Stomach (tissue), 9 donors: Measurements from ENCODE around the gene TMEM52. TPM values are rescaled to one million over a fixed set of nuclear protein-coding genes. Genes with fewer than 3 reads are reported as not detected.

ENCODE experiments used
- DNase-seq, 2 donors: peaks; one replicate each; pipeline versions ENCODE4 v3.0.0 to v3.0.0-alpha.2; 2013 to 2019
- H3K27ac ChIP-seq, 5 donors: fragments of 200-600 bp in 4 of 5; sonication (generic) in 4 of 5; one replicate each; pipeline ENCODE4 v1.5.1; 2013 to 2019; ENCODE audit warnings: mild to moderate bottlenecking in 1 of 5, moderate library complexity in 1 of 5
- H3K27me3 ChIP-seq, 3 donors: fragments of 200-600 bp; sonication (generic); one replicate each; pipeline ENCODE4 v1.5.1; 2017 to 2019; ENCODE audit warnings: mixed run types in 1 of 3
- H3K36me3 ChIP-seq, 4 donors: fragments of 200-600 bp; sonication (generic); 1 replicate in 3 of 4; 2 replicates in 1 of 4; pipeline ENCODE4 v1.5.1; 2016 to 2019
- H3K4me1 ChIP-seq, 4 donors: fragments of 200-600 bp; sonication (generic); one replicate each; pipeline ENCODE4 v1.5.1; 2016 to 2019
- H3K4me3 ChIP-seq, 4 donors: fragments of 200-600 bp; sonication (generic) in 3 of 4; one replicate each; pipeline ENCODE4 v1.5.1; 2016 to 2019; ENCODE audit warnings: mild to moderate bottlenecking in 1 of 4
- H3K9me3 ChIP-seq, 4 donors: fragments of 200-600 bp; sonication (generic); one replicate each; pipeline ENCODE4 v1.5.1; 2016 to 2019
- CTCF ChIP-seq, 7 experiments: fragments of 450-650 bp in 4 of 7; fragments of 200-600 bp in 3 of 7; sonication (generic) in 3 of 7; IDR thresholded peaks; one replicate each; pipeline ENCODE4 v1.5.1; 2016 to 2019; ENCODE audit warnings: antibody characterized with exemption in 7 of 7, control low read depth in 2 of 7, mild to moderate bottlenecking in 1 of 7
- EP300 ChIP-seq: sonication (generic); formaldehyde crosslinking; IDR thresholded peaks from one replicate; pipeline ENCODE4 v1.6.1; 2017; ENCODE audit warnings: antibody characterized with exemption
- POLR2A ChIP-seq, 4 donors: fragments of 450-650 bp; IDR thresholded peaks; one replicate each; pipeline ENCODE4 v1.6.1; 2016; ENCODE audit warnings: antibody characterized with exemption in 4 of 4, control low read depth in 2 of 4, mild to moderate bottlenecking in 1 of 4, moderate library complexity in 1 of 4
- POLR2AphosphoS5 ChIP-seq, 3 donors: sonication (generic); formaldehyde crosslinking; IDR thresholded peaks; one replicate each; pipeline ENCODE4 v1.6.1; 2016; ENCODE audit warnings: antibody characterized with exemption in 3 of 3
- WGBS, 5 donors: extraction: QIAGEN DNeasy Blood & Tissue Kit in 3 of 5; methylation state at CpG; one replicate each; pipeline versions ENCODE4 v1.1.5 to v1.1.7; 2013 to 2018; 5-methylcytosine and 5-hydroxymethylcytosine counted together
- intact Hi-C: fragments of 100-400 bp; cut with DNase I; formaldehyde crosslinking; loops from one replicate; pipeline ENCODE4 v1.15.1; 2023; ENCODE audit warnings: low total_unique reads
- polyA plus RNA-seq, 3 donors: library from polyadenylated mRNA; stranded (reverse); fragments of 200-250 nt; gene quantifications; one replicate each; pipeline ENCODE4 v1.2.3, GENCODE V29; 2013
- total RNA-seq, 5 donors: library from RNA; depleted of rRNA; stranded (reverse); fragments of >200 nt; gene quantifications; one replicate each; pipeline versions ENCODE4 v1.1.0 to v1.2.3, GENCODE V29; 2014 to 2016
- donor health status: healthy with polysubstance abuse.
- donor health status: Bipolar disorder and iron deficiency.
- donor health status: healthy.

Gene TMEM52
- total and polyA plus RNA-seq, 8 donors = 5.0 to 10.4 (median 8.0) TPM; not detected in 4

- DNase-seq = peak in 1 of 2 donors; percentile 18
- H3K27ac ChIP-seq = peak within 1 kb of the TSS in 4 of 5 donors; percentile 18 to 69 (median 52)
Observed at GRCh38 chr1:1914971-1915692, 3.9 kb downstream of the TMEM52 start, which contains the start of gene CALML6. Gene CALML6 (plus strand): TSS chr1:1915260. CDS start chr1:1915281, 21 bp downstream.

GRCh38 chr1:1914101-1914970 is 4.7 kb downstream of the TMEM52 start:
- Histone ChIP-seq H3K9me3 (no peaks in the 10 kb centered on the region), H3K36me3 (no peaks in the 10 kb centered on the region), H3K4me3 (no peak overlapping the region), H3K27ac (no peak overlapping the region), H3K4me1 (peaks cover 22 to 42% (median 34%) of the 10 kb centered on the region in 4 donors), H3K27me3 (peaks cover 0 to 4% (median 0%) of the 10 kb centered on the region in 3 donors)
- intact Hi-C loops = no loop called here
- peak in 1 of 2 donors; percentile 22 for DNase-seq
- WGBS, 5 donors = 64 to 78% (median 76%) methylated on average over 11 to 20 of the region's 20 CpGs
- TF ChIP-seq POLR2A (IDR thresholded peaks at IDR 0.05) (no peak), EP300 (no peak), CTCF (IDR thresholded peaks at IDR 0.05) (no peak), POLR2AphosphoS5 (IDR thresholded peaks at IDR 0.05) (no peak)

More at GRCh38 chr1:1914971-1915692, 3.9 kb downstream of the TMEM52 start, which contains the start of gene CALML6:
- Histone ChIP-seq H3K9me3 (no peaks in the 10 kb centered on the region), H3K4me1 (peaks cover 18 to 35% (median 32%) of the 10 kb centered on the region in 4 donors), H3K36me3 (no peaks in the 10 kb centered on the region), H3K27me3 (peaks cover 0 to 4% (median 0%) of the 10 kb centered on the region in 3 donors), H3K4me3 (no peak within 1 kb of the TSS)
- TF ChIP-seq POLR2AphosphoS5 (IDR thresholded peaks at IDR 0.05) (no peak), POLR2A (IDR thresholded peaks at IDR 0.05) (no peak), EP300 (no peak), CTCF (IDR thresholded peaks at IDR 0.05) (no peak)
- intact Hi-C loops = no loop called here
- WGBS, 5 donors = 77 to 89% (median 89%) methylated on average over 14 to 15 of the region's 15 CpGs

- peak in 1 of 2 donors; percentile 15 for DNase-seq
- intact Hi-C loops = no loop called here
- H3K4me3 ChIP-seq = no peak overlapping the region
- no peak overlapping the region for H3K27ac ChIP-seq
- no peaks in the 10 kb centered on the region for H3K9me3 ChIP-seq
- WGBS, 5 donors = 79 to 93% (median 86%) methylated on average over 12 to 13 of the region's 13 CpGs
- TF ChIP-seq POLR2AphosphoS5 (IDR thresholded peaks at IDR 0.05) (no peak), EP300 (no peak), POLR2A (IDR thresholded peaks at IDR 0.05) (no peak), CTCF (IDR thresholded peaks at IDR 0.05) (no peak)
- no peaks in the 10 kb centered on the region for H3K36me3 ChIP-seq
- no peaks in the 10 kb centered on the region for H3K27me3 ChIP-seq
- H3K4me1 ChIP-seq = peaks cover 30 to 45% (median 41%) of the 10 kb centered on the region in 4 donors
Observed at GRCh38 chr1:1911350-1912041, 7.6 kb downstream of the TMEM52 start.
